Subcutaneous abdominal adipose tissue (tissue), 5 donors: Measurements from ENCODE around the gene DNAJC8.

Experiments
- H3K27ac ChIP-seq: one replicate; pipeline ENCODE4 v1.7.0; 2013; ENCODE audit warnings: low read depth, mild to moderate bottlenecking, inconsistent platforms, low read length, moderate library complexity
- H3K27me3 ChIP-seq, 5 donors: one replicate each; pipeline ENCODE4 v1.7.0; 2013; ENCODE audit warnings: low read length in 5 of 5, inconsistent platforms in 1 of 5; ENCODE audit not compliant: control insufficient read depth in 5 of 5, insufficient read depth in 4 of 5
- H3K36me3 ChIP-seq, 5 donors: one replicate each; pipeline ENCODE4 v1.7.0; 2013; ENCODE audit warnings: low read length in 5 of 5; ENCODE audit not compliant: control insufficient read depth in 5 of 5, insufficient read depth in 5 of 5
- H3K4me1 ChIP-seq, 5 donors: one replicate each; pipeline ENCODE4 v1.7.0; 2013; ENCODE audit warnings: low read length in 5 of 5, mild to moderate bottlenecking in 3 of 5, moderate library complexity in 1 of 5; ENCODE audit not compliant: control insufficient read depth in 5 of 5, insufficient read depth in 5 of 5
- H3K4me3 ChIP-seq, 5 donors: one replicate each; pipeline ENCODE4 v1.7.0; 2013; ENCODE audit warnings: low read length in 5 of 5, low read depth in 1 of 5
- H3K9ac ChIP-seq, 5 donors: one replicate each; pipeline ENCODE4 v1.7.0; 2013; ENCODE audit warnings: low read length in 5 of 5, mild to moderate bottlenecking in 4 of 5, moderate library complexity in 3 of 5
- H3K9me3 ChIP-seq, 5 donors: one replicate each; pipeline ENCODE4 v1.7.0; 2013; ENCODE audit warnings: low read length in 5 of 5; ENCODE audit not compliant: control insufficient read depth in 5 of 5
- donor health status: healthy.
- donor health status: healthy.
- donor health status: healthy.
- donor health status: healthy.
- donor health status: healthy.

The DNAJC8 gene

DNA sequence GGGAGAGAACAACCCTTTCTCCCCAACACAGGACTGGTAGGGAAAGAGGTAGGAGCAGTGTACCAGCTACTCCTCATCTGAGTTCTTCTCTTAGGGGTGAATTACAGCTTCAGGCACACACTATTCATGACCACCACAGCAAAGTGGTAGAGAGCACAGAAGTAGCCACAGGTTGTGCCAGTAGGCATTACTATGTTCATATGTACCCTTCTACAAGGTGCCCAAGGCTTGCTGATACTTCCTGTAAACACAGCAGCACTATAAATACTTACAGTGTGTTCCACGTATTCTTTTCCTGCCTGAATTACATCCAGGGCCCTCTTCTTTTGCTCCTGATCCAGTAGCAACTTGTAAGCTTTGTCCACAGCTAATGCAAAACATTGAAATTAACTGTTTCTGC, 23.1 kb downstream of the DNAJC8 start:
- H3K27me3 ChIP-seq, result no peaks in the 10 kb centered on the region
- no peak overlapping the region for H3K9ac ChIP-seq
- H3K27ac ChIP-seq, result no peak overlapping the region
- no peaks in the 10 kb centered on the region for H3K4me1 ChIP-seq
- no peaks in the 10 kb centered on the region for H3K9me3 ChIP-seq
- H3K4me3 ChIP-seq, result no peak overlapping the region
- H3K36me3 ChIP-seq, result peaks cover 19 to 58% (median 37%) of the 10 kb centered on the region in 5 donors

DNA sequence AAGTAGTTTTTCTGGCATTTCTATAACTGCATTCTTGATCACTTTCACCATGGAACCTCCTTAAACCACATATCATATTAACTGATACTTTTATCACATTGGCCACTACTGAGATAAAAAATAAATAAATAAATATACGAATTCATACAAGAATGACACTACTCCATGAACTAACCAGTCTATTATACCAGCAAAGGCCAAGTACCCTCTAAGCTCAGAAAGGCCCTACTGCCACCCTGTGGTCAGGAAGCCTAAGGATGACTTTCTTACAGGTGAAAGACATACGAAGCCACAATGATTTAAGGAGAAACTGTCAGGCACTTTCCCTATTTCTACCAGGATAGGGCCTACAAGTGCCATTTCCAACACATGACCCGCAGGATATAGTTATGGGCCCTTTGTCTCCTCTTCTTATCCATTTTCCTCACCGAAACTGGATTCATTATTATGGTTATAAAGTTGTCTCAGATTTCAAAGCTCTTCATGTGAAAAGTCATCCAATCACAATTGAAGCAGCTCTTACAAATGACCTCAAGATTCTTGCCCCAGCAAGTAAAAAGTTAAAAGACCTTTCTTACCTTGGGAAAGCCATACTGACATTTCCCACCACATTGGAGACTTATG, 23.9 kb downstream of the DNAJC8 start:
- Histone ChIP-seq H3K4me3 (no peak overlapping the region), H3K27ac (no peak overlapping the region), H3K9ac (no peak overlapping the region), H3K36me3 (peaks cover 22 to 62% (median 37%) of the 10 kb centered on the region in 5 donors), H3K9me3 (no peaks in the 10 kb centered on the region), H3K4me1 (no peaks in the 10 kb centered on the region), H3K27me3 (no peaks in the 10 kb centered on the region)

GRCh38 chr1:28205243-28205642, 27.6 kb downstream of the DNAJC8 start:
- Histone ChIP-seq H3K4me1 (no peaks in the 10 kb centered on the region), H3K9ac (no peak overlapping the region), H3K4me3 (no peak overlapping the region), H3K9me3 (no peaks in the 10 kb centered on the region), H3K36me3 (peaks cover 35 to 77% (median 52%) of the 10 kb centered on the region in 5 donors), H3K27me3 (no peaks in the 10 kb centered on the region), H3K27ac (no peak overlapping the region)

GRCh38 chr1:28200234-28200873, 32.5 kb downstream of the DNAJC8 start:
- Histone ChIP-seq H3K9me3 (no peaks in the 10 kb centered on the region), H3K4me1 (peaks cover 0 to 9% (median 4%) of the 10 kb centered on the region in 5 donors), H3K9ac (no peak overlapping the region), H3K4me3 (no peak overlapping the region), H3K27ac (no peak overlapping the region), H3K27me3 (no peaks in the 10 kb centered on the region), H3K36me3 (peaks cover 28 to 71% (median 60%) of the 10 kb centered on the region in 5 donors)

- H3K4me3 ChIP-seq, result no peak overlapping the region
- peaks cover 25 to 63% (median 56%) of the 10 kb centered on the region in 5 donors for H3K36me3 ChIP-seq
- H3K9ac ChIP-seq, result no peak overlapping the region
- H3K27ac ChIP-seq, result no peak overlapping the region
- H3K9me3 ChIP-seq, result no peaks in the 10 kb centered on the region
- peaks cover 0 to 9% (median 4%) of the 10 kb centered on the region in 5 donors for H3K4me1 ChIP-seq
- H3K27me3 ChIP-seq, result no peaks in the 10 kb centered on the region
Measured at GRCh38 chr1:28199328-28200233, 33.2 kb downstream of the DNAJC8 start.

DNA sequence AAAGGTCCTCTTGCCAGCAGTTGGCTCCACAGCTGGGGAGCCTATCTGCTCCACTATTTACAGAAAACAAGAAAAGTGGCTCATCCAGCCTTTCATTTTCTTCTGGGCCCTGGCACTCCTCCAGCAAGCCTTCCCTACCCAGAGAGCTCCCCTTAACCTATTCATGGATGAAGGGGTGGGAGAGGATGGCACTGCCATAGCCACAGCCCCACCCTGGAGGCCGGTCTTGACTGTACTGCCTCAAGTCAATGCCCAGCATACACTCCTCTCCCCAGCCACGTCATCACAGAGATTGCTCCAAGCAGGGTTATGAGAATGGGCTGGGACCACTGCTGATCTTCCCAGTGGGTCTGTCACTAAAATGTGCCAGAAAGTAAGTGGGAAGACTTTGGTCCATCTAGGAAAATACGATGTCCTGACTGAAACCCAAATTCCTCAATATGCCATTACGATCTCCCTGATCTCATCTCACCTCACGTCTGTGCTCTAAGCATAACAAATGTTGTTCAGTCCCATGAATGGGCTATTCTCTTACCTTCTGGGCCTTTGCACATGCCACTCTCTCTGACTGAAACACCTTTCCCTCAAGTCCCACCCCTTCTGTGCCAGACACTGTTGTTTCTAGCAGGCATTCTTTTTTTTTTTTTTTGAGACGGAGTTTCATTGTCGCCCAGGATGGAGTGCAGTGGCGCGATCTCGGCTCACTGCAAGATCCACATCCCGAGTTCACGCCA, 35.0 kb downstream of the DNAJC8 start:
- no peak overlapping the region for H3K4me3 ChIP-seq
- no peak overlapping the region for H3K9ac ChIP-seq
- H3K4me1 ChIP-seq, result peaks cover 0 to 19% (median 4%) of the 10 kb centered on the region in 5 donors
- H3K27ac ChIP-seq, result no peak overlapping the region
- H3K27me3 ChIP-seq, result no peaks in the 10 kb centered on the region
- peaks cover 14 to 46% (median 42%) of the 10 kb centered on the region in 5 donors for H3K36me3 ChIP-seq
- no peaks in the 10 kb centered on the region for H3K9me3 ChIP-seq

- H3K9me3 ChIP-seq, result no peaks in the 10 kb centered on the region
- H3K4me1 ChIP-seq, result peaks cover 0 to 19% (median 4%) of the 10 kb centered on the region in 5 donors
- no peaks in the 10 kb centered on the region for H3K27me3 ChIP-seq
- H3K27ac ChIP-seq, result no peak overlapping the region
- H3K9ac ChIP-seq, result no peak overlapping the region
- peaks cover 14 to 35% (median 35%) of the 10 kb centered on the region in 5 donors for H3K36me3 ChIP-seq
- no peak overlapping the region for H3K4me3 ChIP-seq
Measured at GRCh38 chr1:28196330-28196729, 36.5 kb downstream of the DNAJC8 start.

DNA sequence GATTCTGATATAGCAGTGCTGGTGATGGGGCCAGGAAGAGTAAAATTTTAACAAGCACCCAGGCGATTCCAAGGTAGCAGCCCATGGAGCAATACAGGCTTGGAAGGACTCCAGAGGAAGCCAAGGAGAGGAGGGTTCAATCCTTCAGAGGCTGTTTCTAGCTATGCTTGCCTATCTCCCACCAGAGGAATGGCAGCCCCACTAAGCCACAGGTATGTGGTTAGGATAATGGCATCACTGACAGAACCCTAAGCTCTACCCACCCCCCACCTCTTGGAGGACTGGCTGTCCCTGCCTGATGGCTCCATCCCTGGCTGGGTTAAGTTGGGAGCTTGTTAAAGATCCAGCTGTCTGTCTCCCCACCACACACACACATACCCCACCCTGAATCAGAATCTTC, 37.0 kb downstream of the DNAJC8 start:
- Histone ChIP-seq H3K36me3 (peaks cover 11 to 30% (median 29%) of the 10 kb centered on the region in 5 donors), H3K4me3 (no peak overlapping the region), H3K4me1 (peaks cover 0 to 25% (median 8%) of the 10 kb centered on the region in 5 donors), H3K9me3 (no peaks in the 10 kb centered on the region), H3K27me3 (no peaks in the 10 kb centered on the region), H3K27ac (no peak overlapping the region), H3K9ac (no peak overlapping the region)

DNA sequence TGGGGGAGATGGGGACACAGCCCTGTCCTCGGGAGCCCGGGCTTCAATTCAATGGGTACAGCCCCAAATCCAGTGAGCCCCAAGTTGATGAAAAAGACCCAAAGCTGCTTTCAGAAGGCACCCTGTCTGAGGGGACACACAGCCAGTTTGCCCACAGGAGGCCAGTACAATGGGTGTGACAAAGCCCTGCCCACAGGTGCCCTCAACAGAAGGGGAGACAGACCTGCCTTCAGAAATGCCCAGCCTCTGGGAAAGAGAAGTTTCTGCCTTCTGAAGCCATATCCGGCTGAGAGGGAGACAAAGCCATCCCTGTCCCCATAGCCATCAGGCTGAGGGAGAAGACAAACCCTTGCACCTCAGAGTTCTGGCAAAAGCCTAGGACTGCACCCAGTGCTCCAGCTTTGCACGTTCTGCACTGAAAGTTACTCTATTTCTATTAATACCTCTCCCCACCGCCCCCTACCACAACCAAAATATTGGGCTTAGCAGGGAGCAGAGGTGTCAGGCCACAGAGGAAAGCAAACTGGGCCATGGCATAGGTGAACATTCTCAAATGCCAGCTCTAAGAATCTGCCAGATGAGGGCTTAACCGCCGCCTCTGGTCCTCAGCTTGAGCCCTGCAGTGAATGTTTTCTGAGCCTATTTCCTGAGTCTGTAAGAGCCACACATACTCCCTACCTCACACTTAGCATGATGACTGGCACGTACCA, 38.3 kb downstream of the DNAJC8 start:
- Histone ChIP-seq H3K9me3 (no peaks in the 10 kb centered on the region), H3K36me3 (peaks cover 4 to 18% (median 17%) of the 10 kb centered on the region in 5 donors), H3K9ac (no peak overlapping the region), H3K27ac (no peak overlapping the region), H3K27me3 (no peaks in the 10 kb centered on the region), H3K4me3 (no peak overlapping the region), H3K4me1 (peaks cover 0 to 29% (median 11%) of the 10 kb centered on the region in 5 donors)
